ENCODE data around the gene SLC35D2.
"Not testable (repeated sequence)": the region's sequence is repeated elsewhere in the genome, so short reads cannot be mapped to it uniquely, and the experiment has no call there.

The SLC35D2 gene

DNA sequence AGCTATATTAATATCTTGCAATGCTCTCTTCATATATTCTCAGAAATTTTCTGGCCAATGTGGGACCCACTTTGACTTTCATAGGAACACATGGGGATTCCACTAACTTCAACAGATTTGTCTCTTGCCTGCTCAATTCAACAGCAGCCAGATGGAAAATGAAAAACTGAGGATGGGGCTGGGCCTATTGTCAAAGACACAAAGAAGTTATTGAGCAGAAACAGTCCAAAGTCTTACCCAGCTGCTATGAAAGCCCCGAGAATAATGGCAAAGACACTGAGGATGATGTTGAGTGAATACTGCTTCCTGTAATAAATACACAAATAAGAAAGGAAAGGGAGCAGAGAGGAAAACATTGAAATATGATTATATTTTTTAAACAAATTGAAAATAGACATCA lies 32.6 kb downstream of the SLC35D2 start:
- no peak for DNase-seq

DNA sequence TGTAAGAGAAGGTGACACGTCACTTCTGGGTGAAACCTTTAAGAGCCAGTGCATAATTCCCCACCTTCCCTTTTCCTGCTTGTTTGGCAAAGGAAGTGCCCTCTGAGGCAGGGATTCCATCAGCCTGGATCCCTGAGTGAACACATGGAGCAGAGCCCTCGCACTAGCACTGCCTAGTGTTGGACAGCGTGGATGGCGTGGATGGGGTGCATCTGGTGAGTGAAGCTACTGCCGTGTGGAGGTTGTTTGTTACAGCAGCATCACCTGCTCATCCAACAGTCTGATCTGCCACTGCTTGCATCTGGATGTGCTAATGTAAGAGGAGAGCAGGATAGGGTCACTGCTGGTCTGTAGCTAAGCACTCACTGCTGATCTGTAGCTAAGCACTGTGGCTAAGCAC lies 35.2 kb downstream of the SLC35D2 start:
- no peak for DNase-seq

DNA sequence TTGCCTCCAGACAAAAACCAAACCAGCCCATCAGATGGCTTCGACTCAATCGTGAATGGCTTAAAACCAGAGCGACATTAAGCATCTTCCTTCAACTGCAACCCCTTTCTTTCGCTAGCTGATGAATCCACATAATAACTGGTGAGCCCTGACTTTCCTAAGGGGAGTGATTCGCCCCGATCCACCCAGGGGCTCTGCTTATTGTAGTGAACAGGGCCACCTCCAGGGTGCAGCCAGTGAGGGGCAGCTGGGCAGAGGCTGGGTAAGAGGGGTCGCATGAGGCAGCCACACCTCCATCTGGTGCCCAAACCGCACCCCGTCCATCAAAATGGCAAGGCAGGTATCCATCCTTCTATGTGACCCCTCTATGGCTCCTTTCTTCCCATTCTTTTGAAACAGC lies 38.0 kb downstream of the SLC35D2 start:
- DNase-seq = no peak

DNA sequence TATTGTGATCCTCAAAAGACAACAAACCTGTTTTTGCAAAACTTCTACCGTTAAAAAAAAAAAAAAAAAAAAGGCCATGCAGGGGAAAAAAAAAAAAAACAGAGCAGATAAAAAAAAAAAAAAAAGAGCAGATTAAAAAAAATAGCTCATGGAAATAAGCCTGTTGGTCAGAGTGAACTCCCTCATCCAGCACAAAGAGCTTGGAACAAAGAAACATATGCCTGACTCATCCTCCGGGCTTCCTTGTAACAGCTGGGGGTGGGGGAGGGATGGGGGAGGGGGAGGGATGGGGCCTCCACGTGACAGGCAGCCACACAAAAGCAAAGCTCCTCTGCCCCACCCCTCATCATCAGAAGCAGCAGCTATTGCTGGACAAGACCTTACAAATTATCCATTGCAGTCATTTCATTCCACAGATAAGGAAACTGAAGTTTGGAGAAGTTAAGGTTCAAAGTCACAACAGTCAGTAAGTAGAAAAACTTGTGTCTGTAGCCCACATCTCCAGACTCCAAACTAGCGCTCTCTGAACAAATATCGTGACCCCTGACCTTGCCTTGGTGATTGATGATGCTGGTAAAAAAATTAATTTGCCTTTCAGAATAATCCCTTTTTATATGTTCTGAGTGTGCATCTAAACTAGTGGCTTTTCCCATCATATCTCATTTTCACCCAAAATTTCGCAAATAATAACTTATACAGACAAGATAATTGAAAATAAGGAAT lies 38.9 kb downstream of the SLC35D2 start:
- no peak for DNase-seq

DNA sequence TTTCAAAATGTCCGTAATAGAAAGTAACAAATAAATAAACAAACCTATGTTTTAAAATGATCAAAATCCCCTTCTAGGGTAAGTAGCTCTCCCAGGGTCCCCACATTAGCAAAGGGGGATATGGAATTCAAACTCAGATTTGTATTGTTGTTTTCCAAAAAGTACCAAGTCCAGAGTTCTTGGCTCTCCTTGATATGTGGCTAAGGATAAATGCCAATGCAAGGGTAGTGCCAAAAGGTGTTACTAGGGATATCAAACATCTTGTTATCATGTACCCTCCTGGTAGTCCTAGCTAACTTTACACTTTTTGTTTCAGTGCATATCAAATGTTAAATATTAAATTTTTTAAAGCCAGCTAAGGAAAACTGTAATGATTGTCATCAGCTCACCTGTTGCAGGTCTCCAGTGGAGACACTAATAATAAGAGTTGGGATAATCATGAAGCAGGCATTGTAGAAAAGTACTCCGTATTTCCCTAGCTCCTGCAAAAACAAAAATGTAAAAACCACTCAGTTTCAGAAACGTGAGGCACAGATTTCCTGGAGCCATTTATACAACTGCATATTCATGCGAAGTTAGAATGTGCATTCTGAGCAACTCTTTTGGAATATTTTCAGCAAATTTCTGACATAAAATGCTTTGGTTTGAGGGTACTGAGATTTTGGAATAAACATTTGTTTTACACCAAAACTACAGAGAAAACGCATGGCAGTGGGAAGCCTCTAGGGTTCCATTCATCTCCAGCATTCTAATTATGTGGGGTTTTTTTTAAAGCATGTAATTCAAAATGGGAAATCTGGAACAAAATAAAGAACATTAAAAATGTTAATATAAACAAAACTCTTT lies 39.8 kb downstream of the SLC35D2 start:
- DNase-seq = no peak

DNA sequence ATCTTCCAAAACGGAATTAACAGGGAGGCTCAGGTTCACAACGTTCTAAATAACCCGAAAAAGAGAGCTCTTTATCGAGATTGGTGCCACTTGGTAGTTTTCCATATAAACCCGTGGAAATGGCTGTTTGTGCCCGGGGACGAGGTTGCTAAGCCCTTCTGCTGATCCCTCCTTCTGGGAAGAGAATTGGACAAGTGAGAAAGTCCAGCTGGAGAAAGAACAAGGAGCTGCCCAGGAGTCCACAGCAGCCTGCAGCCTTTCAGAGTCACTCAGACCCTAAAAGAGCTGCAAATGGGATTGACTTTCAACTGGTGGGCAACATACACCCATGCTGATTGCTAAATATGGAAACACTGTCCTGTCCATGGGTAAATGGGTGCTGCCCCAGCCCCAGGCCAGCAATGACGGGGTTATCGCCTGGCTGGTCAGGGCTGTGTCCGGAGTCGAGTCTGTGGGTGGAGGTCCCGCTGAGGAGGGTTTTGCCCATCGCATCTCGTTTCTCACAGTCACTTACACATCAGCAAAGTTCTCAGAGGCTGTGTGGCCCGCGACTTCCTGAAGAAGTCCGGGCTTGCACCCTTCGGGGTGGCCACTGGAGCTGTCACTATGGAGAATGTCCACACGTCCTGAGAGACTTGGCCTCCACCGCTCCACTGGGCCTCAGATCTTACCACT lies 40.8 kb downstream of the SLC35D2 start:
- no peak for DNase-seq

DNA sequence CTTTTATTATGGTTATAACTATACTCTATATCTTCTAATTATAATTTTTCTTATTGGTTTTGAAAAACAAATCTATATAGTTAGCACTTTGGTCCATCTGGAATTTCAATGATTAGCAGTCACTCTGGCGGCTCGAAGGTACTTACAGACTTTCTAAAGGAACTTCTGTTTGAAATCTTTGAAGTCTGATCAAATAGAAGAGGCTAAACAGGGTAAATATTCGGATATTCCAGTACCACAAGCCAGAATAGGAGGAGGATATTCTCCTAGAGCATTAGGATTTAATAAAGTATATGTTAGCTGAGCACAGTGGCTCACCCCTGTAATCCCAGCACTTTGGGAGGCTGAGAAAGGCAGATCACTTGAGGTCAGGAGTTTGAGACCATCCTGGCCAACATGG lies 42.8 kb downstream of the SLC35D2 start:
- no peak for DNase-seq

DNA sequence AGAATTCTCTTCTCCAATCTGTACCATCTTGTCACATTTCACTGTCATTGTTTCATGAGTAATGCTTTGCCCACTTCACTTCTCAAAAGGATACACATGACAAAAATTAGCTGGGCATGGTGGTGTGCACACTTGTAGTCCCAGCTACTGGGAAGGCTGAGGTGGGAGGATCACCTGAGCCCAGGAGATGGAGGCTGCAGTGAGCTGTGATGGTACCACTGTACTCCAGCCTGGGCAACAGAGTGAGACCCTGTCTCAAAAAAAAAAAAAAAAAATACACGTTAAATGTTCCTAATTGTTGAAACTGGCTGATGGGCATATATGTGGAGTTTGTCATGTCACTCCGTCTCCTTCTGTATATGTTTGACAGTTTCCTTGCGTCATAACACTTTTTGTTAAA lies 45.2 kb downstream of the SLC35D2 start:
- DNase-seq = no peak

DNA sequence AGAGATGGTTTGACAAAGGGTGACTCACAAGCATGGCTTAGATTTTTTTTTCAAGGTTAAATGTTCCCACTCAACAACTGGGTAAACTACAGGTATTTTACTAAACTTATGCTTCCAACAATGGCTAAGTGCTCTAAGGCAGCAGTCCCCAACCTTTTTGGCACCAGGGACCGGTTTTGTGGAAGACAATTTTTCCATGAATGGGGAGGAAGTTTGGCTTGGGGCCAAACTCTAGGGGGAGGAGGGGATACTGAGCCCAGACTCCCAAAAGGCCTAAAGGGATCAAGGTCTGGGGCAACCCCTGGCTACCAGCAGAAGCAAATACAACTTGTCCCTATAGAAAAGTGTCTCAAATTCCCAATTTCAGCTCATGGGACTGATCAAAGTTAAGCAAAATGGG lies 49.6 kb downstream of the SLC35D2 start:
- no peak for DNase-seq

DNA sequence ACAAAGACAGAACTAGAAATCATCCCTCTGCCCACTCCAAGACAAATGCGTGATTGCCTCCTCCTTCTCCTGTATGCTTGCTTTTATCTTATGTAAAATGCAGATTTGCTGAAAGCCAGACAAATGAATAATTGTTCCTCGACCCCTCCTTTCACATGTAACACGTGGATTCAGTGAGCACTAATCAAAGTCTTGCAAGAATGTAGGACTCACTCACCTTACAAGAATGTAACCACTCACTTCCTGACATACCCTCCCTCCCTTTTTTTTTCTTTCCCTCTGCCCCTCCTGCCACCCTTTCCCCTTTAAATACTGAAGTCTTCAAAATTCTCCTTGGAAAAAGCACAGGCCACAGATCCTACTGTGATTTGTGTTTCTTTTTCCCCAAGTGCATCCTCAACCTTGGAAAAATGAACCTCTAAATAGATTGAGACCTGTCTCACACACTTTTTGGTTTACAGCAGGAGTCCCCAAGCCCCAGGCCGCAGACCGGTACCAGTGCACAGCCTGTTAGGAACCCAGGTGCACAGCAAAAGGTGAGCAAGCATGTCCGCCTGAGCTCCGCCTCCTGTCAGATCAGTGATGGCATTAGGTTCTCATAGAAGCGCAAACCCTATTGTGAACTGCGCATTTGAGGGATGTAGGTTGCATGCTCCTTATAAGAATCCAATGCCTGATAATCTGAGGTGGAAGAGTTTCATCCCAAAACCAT lies 52.1 kb downstream of the SLC35D2 start:
- no peak for DNase-seq

DNA sequence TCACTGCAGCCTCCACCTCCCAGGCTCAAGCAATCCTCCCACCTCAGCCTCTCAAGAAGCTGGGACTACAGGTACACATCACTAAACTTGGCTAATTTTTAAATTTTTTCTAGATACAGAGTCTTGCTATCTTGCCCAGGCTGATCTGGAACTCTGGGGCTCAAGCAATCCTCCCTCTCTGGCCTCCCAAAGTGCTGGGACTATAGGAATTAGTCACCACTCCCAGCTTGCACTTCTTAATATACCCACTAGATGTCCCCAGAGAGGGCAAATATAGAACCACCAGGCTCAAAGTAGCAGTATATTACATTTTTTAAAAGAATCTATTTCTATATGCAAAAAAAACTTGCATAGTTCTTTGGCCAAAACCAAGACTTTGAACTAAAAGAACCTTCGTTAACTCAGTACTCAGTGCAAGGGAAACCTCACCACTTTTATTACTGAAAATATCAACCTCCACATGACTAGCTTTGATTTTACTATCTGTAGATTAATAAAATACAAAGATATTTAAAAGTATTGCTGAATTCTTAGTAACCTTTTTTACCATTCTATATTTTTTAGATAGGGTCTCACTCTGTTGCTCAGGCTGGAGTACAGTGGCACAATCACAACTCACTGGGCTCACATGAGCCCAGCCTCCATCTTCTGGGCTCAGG lies 55.7 kb downstream of the SLC35D2 start:
- DNase-seq = peak; percentile 12 to 65

DNA sequence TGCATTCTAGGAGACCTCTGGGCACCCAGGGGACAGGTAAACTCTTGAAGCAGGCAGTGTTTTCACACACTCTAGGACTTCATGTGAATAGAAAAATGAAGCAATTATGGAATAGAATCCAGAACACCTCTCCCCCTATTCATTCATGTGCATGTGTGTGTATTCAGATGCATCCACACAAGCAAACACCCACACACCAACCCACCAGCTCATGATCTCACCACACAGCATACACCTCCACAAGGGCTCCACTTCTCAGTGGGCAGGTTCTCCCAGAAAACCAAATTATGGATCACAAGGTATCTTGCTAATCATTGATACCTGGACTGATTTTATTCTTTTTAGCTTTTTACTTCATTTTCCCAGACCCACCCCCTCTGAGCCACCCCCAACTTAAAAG lies 60.3 kb downstream of the SLC35D2 start:
- no peak for DNase-seq

DNA sequence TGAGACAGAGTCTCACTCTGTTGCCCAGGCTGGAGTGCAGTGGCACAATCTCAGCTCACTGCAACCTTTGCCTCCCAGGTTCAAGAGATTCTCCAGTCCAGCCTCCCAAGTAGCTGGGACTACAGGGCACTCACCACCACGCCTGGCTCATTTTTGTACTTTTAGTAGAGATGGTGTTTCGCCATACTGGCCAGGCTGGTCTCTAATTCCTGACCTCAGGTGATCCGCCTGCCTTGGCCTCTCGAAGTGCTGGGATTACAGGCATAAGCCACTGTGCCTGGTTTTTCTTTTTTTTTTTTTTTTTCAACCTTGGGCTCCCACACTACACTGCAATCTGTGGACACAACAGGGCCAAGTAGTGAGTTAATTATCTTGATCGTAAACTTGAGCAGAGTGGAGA lies 60.8 kb downstream of the SLC35D2 start:
- not testable (repeated sequence) for DNase-seq

DNA sequence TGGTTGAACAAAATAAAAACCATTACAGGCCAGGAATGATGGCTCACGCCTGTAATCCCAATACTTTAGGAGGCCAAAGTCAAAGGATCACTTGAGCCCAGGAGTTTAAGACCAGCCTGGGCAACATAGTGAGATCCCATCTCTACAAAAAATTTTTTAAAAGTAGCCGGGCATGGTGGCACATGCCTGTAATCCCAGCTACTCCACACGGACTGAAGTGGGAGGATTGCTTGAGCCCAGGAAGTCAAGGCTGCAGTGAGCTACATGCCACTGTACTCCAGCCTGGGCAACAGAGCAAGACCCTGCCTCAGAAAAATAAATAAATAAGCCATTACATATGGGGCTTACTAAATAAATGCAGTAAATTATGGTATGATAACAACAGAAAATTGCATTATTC lies 61.3 kb downstream of the SLC35D2 start:
- not testable (repeated sequence) for DNase-seq

DNA sequence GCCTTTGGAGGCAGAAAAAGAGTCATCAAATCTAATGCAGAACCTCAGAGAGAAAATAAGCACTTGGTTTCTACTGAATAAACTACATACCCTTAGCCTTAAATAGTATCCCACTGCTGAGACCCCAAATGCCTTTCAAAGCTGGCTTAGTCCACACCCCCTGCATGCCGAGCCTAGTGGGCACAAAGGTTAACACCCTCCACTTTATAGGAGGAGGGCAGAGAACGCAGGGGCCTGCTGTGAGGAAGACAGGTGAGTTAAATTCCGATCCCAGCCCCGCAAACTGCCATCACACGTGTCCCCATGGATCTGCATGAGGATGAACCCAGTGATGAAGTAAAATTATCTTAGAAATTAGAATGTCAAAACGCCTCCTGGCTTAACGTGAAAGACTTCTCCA lies 62.0 kb downstream of the SLC35D2 start:
- no peak for DNase-seq

DNA sequence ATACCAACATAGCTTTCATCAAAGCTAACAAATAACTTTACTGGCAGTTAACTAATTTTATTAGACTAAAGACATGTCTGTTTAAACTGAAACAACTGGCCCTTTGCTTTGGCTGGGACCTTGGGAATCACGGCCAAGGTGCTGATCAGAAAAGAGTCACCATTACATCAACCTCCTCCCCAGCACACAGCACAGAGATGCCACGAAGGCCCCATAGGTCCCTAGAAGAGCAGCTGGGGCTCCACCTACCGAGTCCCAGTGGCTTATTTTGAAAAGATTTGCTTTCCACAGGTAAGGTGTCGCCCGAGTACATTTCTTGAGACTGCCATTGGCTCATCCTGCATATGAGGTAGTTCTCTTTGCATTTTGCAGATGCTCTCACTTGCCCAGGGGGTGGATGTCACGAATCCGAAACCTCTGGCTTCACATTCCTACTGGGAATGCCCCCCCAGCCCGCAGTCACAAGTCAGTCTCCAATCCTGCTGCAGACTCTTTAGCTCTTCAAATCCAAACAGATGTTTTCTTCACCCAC lies 62.7 kb downstream of the SLC35D2 start:
- DNase-seq = no peak

DNA sequence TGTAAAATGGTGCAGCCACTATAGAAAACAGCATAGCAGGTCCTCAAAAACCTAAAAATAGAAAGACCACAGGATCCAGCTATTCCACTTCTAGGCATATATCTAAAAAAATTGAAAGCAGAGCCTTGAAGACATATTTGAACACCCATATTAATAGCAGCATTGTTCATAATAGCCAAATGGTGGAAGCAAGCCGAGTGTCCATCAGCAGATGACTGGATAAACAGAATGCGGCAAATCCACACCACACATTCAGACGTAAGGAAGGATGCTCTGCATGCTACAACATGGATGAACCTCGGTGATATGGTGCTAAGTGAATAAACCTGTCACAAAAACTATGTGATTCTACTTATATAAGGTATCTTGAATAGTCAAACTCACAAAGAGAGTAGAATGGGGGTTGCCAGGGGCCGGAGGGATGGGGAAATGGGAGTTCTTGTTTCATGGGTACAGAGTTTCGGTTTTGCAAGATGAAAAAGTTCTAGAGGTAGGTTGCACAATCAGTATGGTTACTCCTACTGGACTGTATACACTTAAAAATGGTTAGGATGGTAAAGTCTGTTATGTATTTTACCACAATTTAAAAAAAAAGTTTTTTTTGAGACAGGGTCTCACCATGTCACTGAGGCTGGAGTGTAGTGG lies 64.5 kb downstream of the SLC35D2 start:
- DNase-seq = no peak

DNA sequence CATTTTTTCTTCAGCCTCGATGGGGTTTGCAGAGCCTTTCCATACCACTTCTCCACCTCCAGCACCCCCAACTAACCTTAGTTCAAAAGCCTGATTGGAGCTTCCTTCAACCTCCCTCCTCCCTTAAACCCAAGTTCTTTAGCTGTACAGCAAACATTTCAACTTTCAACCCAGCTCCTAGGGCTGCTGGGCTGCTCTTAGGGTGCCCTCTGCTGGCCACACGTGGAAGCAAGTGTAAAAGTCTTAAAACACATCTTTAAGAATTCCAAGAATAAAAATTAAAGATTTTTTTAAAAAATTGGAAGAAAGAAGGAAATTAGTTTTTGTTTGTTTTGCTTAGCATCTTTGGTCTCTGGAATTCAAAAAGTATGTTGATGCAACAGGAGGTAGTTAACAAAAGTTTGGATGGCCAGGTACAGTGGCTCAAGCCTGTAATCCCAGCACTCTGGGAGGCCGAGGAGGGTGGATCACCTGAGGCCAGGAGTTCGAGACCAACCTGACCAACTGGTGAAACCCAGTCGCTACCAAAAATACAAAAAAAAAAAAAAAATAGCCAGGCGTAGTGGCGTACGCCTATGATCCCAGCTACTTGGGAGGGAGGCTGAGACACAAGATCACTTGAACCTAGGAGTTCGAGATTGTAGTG lies 66.1 kb downstream of the SLC35D2 start:
- DNase-seq = peak; percentile 17 to 57

DNA sequence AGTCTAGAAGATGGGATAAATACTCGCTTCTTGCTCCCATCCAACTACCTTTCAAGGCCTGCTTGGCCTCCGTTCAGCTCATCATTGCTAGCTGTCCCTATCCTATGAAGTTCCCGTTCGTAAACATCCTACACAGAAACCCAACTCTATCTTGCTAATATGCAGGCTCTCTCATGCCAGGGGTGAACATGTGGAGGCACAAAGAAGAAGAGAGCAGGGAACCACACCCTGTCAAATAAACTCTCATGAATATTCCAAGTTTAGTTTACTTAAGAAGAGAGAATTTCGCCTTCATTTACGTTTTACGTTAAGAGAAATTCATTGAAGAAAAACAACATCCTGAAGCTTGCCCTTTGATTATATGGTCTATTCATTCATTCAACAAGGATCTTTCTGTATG lies 73.7 kb downstream of the SLC35D2 start:
- DNase-seq = no peak

DNA sequence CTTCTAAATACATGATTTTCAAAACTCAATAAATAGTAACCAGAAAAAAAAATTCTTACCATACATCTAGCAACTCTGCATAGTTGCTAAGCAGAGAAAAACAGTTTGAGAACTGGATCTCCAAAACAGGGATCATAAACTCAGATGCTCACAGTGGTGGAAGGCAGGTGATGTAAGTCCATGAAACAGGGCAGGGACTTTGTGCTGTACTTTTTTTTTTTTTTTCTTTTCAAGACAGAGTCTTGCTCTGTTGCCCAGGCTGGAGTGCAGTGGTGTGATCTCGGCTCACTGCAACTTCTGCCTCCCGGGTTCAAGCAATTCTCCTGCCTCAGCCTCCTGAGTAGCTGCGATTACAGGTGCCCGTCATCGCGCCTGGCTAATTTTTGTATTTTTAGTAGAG lies 76.6 kb downstream of the SLC35D2 start:
- not testable (repeated sequence) for DNase-seq

DNA sequence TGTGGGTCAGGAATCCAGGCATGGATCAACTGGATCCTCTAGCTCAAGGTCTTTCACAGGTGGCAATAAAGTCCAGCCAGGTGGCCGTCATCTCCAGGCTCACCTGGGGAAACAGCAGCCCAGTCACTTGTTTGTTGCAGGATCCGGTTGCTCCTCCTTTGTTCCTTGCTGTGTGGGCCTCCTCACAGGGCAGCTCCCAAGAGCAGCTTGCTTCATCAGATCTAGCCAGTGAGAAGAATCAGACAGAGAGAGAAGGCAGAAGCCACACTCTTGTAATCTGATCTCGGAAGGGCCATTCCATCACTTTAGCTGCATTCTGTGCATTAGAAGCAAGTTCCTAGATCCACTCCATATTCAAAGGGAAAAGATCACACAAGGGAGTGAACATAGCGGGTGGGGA lies 78.3 kb downstream of the SLC35D2 start:
- no peak for DNase-seq

Measured in activated CD4-positive, alpha-beta T cell treated with anti-CD3 and anti-CD28 coated beads for 4 hours (primary cell).